ENCODE measurements around the gene RNF180.
"Not testable (repeated sequence)": the region's sequence is repeated elsewhere in the genome, so short reads cannot be mapped to it uniquely, and the experiment has no call there.

RNF180 gene

DNA sequence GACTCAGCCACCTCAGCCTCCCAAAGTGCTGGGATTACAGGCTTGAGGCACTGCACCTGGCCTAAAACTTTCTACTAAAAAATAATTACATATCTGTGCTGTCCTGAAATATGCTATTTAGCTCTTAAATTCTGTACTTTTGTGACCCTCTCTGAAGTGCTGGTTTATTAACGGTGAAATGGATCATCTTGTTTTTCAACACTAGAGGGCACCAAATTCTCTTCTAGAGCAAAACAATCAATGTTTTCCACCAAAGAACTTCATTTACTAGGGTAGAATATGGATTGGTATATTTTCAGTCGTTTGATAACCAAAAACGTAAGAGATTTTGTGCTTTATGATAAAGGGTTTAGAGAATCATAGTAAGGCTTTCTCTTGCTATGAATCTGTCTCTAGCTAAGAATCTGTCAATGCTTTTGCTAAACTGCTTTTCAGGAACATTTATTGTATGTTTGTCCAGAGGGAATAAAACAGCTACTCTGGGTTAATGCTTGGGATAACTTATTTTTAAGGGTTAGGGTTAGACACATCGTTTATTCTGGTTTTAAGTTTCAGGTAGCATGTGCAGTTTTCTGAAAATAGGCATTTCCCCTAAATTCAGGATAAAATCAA is 63.6 kb downstream of the RNF180 start:
- TF ChIP-seq POLR2A (IDR thresholded peaks at IDR 0.05; ENCODE audit: low read depth, low read length): no peak
- TF ChIP-seq TAF1 (IDR thresholded peaks at IDR 0.05; ENCODE audit: low read depth, low read length): no peak
- TF ChIP-seq POU2F2 (IDR thresholded peaks at IDR 0.05; ENCODE audit: low read depth, low read length): no peak
- TF ChIP-seq POLR2AphosphoS5 (IDR thresholded peaks at IDR 0.05; ENCODE audit: low read depth, low read length): no peak
- no peak for TF ChIP-seq PAX5 (IDR thresholded peaks at IDR 0.05; ENCODE audit: insufficient read depth, low read length, severe bottlenecking)
- TF ChIP-seq SPI1 (IDR thresholded peaks at IDR 0.05; ENCODE audit: low read depth, low read length): no peak
- FAIRE-seq (peak; percentile 9), DNase-seq (ENCODE audit: insufficient read length, low spot score) (peak; percentile 20)

GRCh38 chr5:64260756-64261155 is 95.1 kb downstream of the RNF180 start:
- no peak for DNase-seq (ENCODE audit: insufficient read length, low spot score)
- no peak for FAIRE-seq
- TF ChIP-seq POLR2AphosphoS5 (IDR thresholded peaks at IDR 0.05; ENCODE audit: low read depth, low read length) (no peak), POU2F2 (IDR thresholded peaks at IDR 0.05; ENCODE audit: low read depth, low read length) (no peak), TAF1 (IDR thresholded peaks at IDR 0.05; ENCODE audit: low read depth, low read length) (no peak), POLR2A (IDR thresholded peaks at IDR 0.05; ENCODE audit: low read depth, low read length) (no peak), SPI1 (IDR thresholded peaks at IDR 0.05; ENCODE audit: low read depth, low read length) (no peak), PAX5 (IDR thresholded peaks at IDR 0.05; ENCODE audit: insufficient read depth, low read length, severe bottlenecking) (no peak)

DNA sequence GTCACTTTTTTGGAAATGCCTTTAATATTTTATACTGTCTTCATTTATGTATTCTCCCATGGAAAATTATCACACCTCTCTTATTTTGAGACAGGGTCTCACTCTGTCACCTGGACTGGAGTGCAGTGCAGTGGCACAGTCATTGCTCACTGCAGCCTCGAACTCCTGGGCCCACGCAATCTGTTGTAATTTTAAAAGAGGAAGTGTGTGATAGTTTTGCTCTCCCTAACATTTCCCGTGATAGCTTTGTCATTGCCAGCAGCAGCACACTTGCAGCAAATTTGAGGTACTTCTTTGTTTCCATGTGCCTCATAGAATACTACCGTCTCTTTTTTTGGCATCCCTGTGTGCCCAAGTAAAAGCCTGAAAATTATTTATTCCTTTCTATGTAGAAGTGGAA is 103.5 kb downstream of the RNF180 start:
- no peak for DNase-seq (ENCODE audit: insufficient read length, low spot score)
- no peak for FAIRE-seq
- TF ChIP-seq PAX5 (IDR thresholded peaks at IDR 0.05; ENCODE audit: insufficient read depth, low read length, severe bottlenecking) (no peak), SPI1 (IDR thresholded peaks at IDR 0.05; ENCODE audit: low read depth, low read length) (peak; percentile 58)

DNA sequence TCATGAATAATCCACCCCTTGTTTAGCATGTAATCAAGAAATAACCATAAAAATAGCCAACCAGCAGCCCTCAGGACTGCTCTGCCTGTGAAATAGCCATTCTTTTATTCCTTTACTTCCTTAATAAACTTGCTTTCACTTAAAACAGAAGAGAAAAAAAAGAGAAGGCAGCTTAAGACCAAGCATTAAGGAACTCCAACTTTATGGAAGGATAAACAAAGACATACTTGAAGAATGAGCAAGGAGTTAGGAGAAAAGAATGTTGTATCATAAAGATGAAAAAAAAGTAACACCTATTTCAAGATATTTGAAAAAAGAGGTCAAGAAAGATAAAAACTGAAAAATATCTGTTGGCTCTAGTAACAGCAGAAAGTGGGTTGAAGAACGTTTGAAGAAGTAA is 107.6 kb downstream of the RNF180 start:
- FAIRE-seq: no peak
- no peak for TF ChIP-seq POU2F2 (IDR thresholded peaks at IDR 0.05; ENCODE audit: low read depth, low read length)
- TF ChIP-seq POLR2A (IDR thresholded peaks at IDR 0.05; ENCODE audit: low read depth, low read length): no peak
- no peak for TF ChIP-seq PAX5 (IDR thresholded peaks at IDR 0.05; ENCODE audit: insufficient read depth, low read length, severe bottlenecking)
- TF ChIP-seq TAF1 (IDR thresholded peaks at IDR 0.05; ENCODE audit: low read depth, low read length): no peak
- no peak for TF ChIP-seq POLR2AphosphoS5 (IDR thresholded peaks at IDR 0.05; ENCODE audit: low read depth, low read length)
- no peak for TF ChIP-seq SPI1 (IDR thresholded peaks at IDR 0.05; ENCODE audit: low read depth, low read length)
- DNase-seq (ENCODE audit: insufficient read length, low spot score): no peak

- FAIRE-seq (no peak), DNase-seq (ENCODE audit: insufficient read length, low spot score) (no peak)
- no peak for TF ChIP-seq SPI1 (IDR thresholded peaks at IDR 0.05; ENCODE audit: low read depth, low read length)
- TF ChIP-seq TAF1 (IDR thresholded peaks at IDR 0.05; ENCODE audit: low read depth, low read length): no peak
- TF ChIP-seq POU2F2 (IDR thresholded peaks at IDR 0.05; ENCODE audit: low read depth, low read length): no peak
- TF ChIP-seq POLR2A (IDR thresholded peaks at IDR 0.05; ENCODE audit: low read depth, low read length): no peak
- TF ChIP-seq PAX5 (IDR thresholded peaks at IDR 0.05; ENCODE audit: insufficient read depth, low read length, severe bottlenecking): no peak
- no peak for TF ChIP-seq POLR2AphosphoS5 (IDR thresholded peaks at IDR 0.05; ENCODE audit: low read depth, low read length)
Observed at GRCh38 chr5:64285188-64286130, 119.8 kb downstream of the RNF180 start.

- FAIRE-seq: no peak
Observed at GRCh38 chr5:64286381-64286780, 120.7 kb downstream of the RNF180 start.

GRCh38 chr5:64288496-64288895 is 122.9 kb downstream of the RNF180 start:
- FAIRE-seq; DNase-seq (ENCODE audit: insufficient read length, low spot score): not testable (repeated sequence)

More at GRCh38 chr5:64286381-64286780, 120.7 kb downstream of the RNF180 start:
- TF ChIP-seq POU2F2 (IDR thresholded peaks at IDR 0.05; ENCODE audit: low read depth, low read length) (no peak), TAF1 (IDR thresholded peaks at IDR 0.05; ENCODE audit: low read depth, low read length) (no peak), PAX5 (IDR thresholded peaks at IDR 0.05; ENCODE audit: insufficient read depth, low read length, severe bottlenecking) (no peak), SPI1 (IDR thresholded peaks at IDR 0.05; ENCODE audit: low read depth, low read length) (no peak), POLR2A (IDR thresholded peaks at IDR 0.05; ENCODE audit: low read depth, low read length) (no peak), POLR2AphosphoS5 (IDR thresholded peaks at IDR 0.05; ENCODE audit: low read depth, low read length) (no peak)
- DNase-seq (ENCODE audit: insufficient read length, low spot score): no peak

DNA sequence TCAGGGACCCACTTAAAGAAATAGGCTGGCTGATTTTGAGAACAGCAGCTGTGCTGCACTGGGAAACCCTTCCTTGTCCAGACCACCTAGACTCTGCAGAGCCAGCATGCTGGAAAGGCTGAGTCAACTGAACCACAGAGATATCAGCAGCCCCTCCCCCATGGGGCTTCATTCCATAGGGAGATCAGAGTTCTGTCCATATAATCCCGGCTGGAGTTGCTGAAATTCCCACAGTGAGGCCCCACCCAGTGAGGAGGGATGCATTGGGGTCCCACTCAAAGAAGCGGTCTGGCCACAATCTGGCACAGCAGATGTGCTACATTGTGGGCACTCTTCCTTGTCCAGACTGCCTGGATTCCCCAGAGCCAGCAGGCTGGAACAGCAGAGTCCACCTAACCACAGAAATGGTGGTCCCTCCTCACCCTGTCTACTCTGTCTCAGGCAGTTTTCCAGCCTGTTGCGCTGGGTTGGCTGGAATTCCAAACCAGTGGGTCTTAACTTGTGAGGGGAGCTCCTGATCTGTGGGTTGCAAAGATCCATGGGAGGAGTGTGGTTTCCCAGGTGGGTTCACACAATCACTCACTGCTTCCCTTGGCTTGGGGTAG is 127.1 kb downstream of the RNF180 start:
- TF ChIP-seq SPI1 (IDR thresholded peaks at IDR 0.05; ENCODE audit: low read depth, low read length): no peak
- TF ChIP-seq POLR2A (IDR thresholded peaks at IDR 0.05; ENCODE audit: low read depth, low read length): no peak
- no peak for TF ChIP-seq POU2F2 (IDR thresholded peaks at IDR 0.05; ENCODE audit: low read depth, low read length)
- no peak for TF ChIP-seq POLR2AphosphoS5 (IDR thresholded peaks at IDR 0.05; ENCODE audit: low read depth, low read length)
- TF ChIP-seq TAF1 (IDR thresholded peaks at IDR 0.05; ENCODE audit: low read depth, low read length): no peak
- TF ChIP-seq PAX5 (IDR thresholded peaks at IDR 0.05; ENCODE audit: insufficient read depth, low read length, severe bottlenecking): no peak
- no peak for DNase-seq (ENCODE audit: insufficient read length, low spot score)
- FAIRE-seq: no peak

GRCh38 chr5:64295101-64295500 is 129.5 kb downstream of the RNF180 start:
- TF ChIP-seq POLR2A (IDR thresholded peaks at IDR 0.05; ENCODE audit: low read depth, low read length): no peak
- no peak for TF ChIP-seq TAF1 (IDR thresholded peaks at IDR 0.05; ENCODE audit: low read depth, low read length)
- TF ChIP-seq SPI1 (IDR thresholded peaks at IDR 0.05; ENCODE audit: low read depth, low read length): no peak
- TF ChIP-seq PAX5 (IDR thresholded peaks at IDR 0.05; ENCODE audit: insufficient read depth, low read length, severe bottlenecking): no peak
- no peak for TF ChIP-seq POLR2AphosphoS5 (IDR thresholded peaks at IDR 0.05; ENCODE audit: low read depth, low read length)
- FAIRE-seq (no peak), DNase-seq (ENCODE audit: insufficient read length, low spot score) (no peak)
